H1 (cell line): Measurements from ENCODE around the gene L3MBTL4. TPM values are rescaled to one million over a fixed set of nuclear protein-coding genes. Genes with fewer than 3 reads are reported as not detected.
"Not testable (repeated sequence)": the region's sequence is repeated elsewhere in the genome, so short reads cannot be mapped to it uniquely, and the experiment has no call there.

Experiments used
- CTCF ChIA-PET: fragments of 300-600 bp; sonication (Branson Sonifier 250); formaldehyde crosslinking; loops from one replicate; lab custom pipeline; 2021; ENCODE audit not compliant: partially characterized antibody; lab: Charles Lee
- POLR2A ChIA-PET: fragments of 300-600 bp; sonication (Branson Sonifier 250); formaldehyde crosslinking; loops from one replicate; lab custom pipeline; 2021; ENCODE audit warnings: inconsistent platforms; ENCODE audit not compliant: partially characterized antibody; lab: Charles Lee
- DNase-seq, 2 experiments: peaks; one replicate each; pipeline versions ENCODE4 v3.0.0 to v3.0.0-alpha.2; 2010 to 2022; ENCODE audit warnings: low spot score in 2 of 2, low read depth in 1 of 2, mixed read lengths in 1 of 2
- FAIRE-seq: peaks from 2 replicates; lab custom pipeline; 2011; peaks lifted over from hg19 to GRCh38; lab: Jason Lieb, UNC
- H2AFZ ChIP-seq: 2 replicates; pipeline ENCODE4 v1.8.1; 2012; ENCODE audit warnings: low read length, inconsistent platforms
- H2AK5ac ChIP-seq: 2 replicates; pipeline ENCODE4 v1.6.1; 2013; ENCODE audit warnings: low read depth, low read length
- H2BK120ac ChIP-seq: replicated peaks from 2 replicates; pipeline ENCODE3; 2013; ENCODE audit warnings: low read depth, low read length, inconsistent platforms
- H2BK12ac ChIP-seq: 2 replicates; pipeline ENCODE4 v1.6.1; 2013; ENCODE audit warnings: low read depth, low read length
- H2BK15ac ChIP-seq: 2 replicates; pipeline ENCODE4 v1.6.1; 2013; ENCODE audit warnings: low read length
- H2BK20ac ChIP-seq: 2 replicates; pipeline ENCODE4 v1.6.1; 2013; ENCODE audit warnings: low read length
- H2BK5ac ChIP-seq: 2 replicates; pipeline ENCODE4 v1.6.1; 2013; ENCODE audit warnings: low read depth, low read length
- H3K14ac ChIP-seq: 2 replicates; pipeline ENCODE4 v1.6.1; 2013; ENCODE audit warnings: inconsistent platforms; ENCODE audit not compliant: insufficient read length
- H3K18ac ChIP-seq: 2 replicates; pipeline ENCODE4 v1.6.1; 2013; ENCODE audit warnings: low read length; ENCODE audit errors: extremely low read depth
- H3K23ac ChIP-seq: 2 replicates; pipeline ENCODE4 v1.6.1; 2013; ENCODE audit warnings: inconsistent platforms; ENCODE audit not compliant: insufficient read length
- H3K23me2 ChIP-seq: 2 replicates; pipeline ENCODE4 v1.6.1; 2013; ENCODE audit warnings: low read depth, low read length
- H3K27ac ChIP-seq: 2 replicates; pipeline ENCODE4 v1.6.1; 2011; ENCODE audit warnings: low read depth, low read length, inconsistent platforms
- H3K27me3 ChIP-seq, 4 experiments: replicated peaks in 1 of 4; 1 replicate in 1 of 4; 2 replicates in 3 of 4; pipeline versions ENCODE4 v1.6.1 to v1.8.1; 2011 to 2013; ENCODE audit warnings: low read length in 3 of 4, mild to moderate bottlenecking in 3 of 4, inconsistent platforms in 2 of 4, mixed read lengths in 2 of 4, moderate library complexity in 1 of 4; ENCODE audit not compliant: control insufficient read depth in 3 of 4, insufficient read depth in 3 of 4; ENCODE audit errors: extremely low read depth in 1 of 4
- H3K36me3 ChIP-seq, 4 experiments: 2 replicates each; pipeline versions ENCODE4 v1.6.1 to v1.8.1; 2011 to 2013; ENCODE audit warnings: mild to moderate bottlenecking in 4 of 4, low read length in 3 of 4, moderate library complexity in 2 of 4, control low read depth in 1 of 4, inconsistent platforms in 1 of 4; ENCODE audit not compliant: insufficient read depth in 4 of 4, control insufficient read depth in 2 of 4
- H3K4ac ChIP-seq: replicated peaks from 2 replicates; pipeline ENCODE3; 2013; ENCODE audit warnings: low read length, low read depth, mixed read lengths, inconsistent platforms; ENCODE audit not compliant: insufficient read length
- H3K4me1 ChIP-seq, 4 experiments: replicated peaks in 1 of 4; 1 replicate in 1 of 4; 2 replicates in 3 of 4; pipeline versions ENCODE4 v1.6.1 to v1.8.1; 2011 to 2013; ENCODE audit warnings: low read length in 3 of 4, inconsistent platforms in 2 of 4, mixed read lengths in 1 of 4; ENCODE audit not compliant: insufficient read depth in 4 of 4, control insufficient read depth in 3 of 4
- H3K4me2 ChIP-seq, 2 experiments: 2 replicates each; pipeline versions ENCODE4 v1.6.1 to v1.8.1; 2011 to 2013; ENCODE audit warnings: low read depth in 2 of 2, low read length in 2 of 2, control low read depth in 1 of 2, inconsistent platforms in 1 of 2, mild to moderate bottlenecking in 1 of 2; ENCODE audit not compliant: insufficient read depth in 1 of 2
- H3K4me3 ChIP-seq, 4 experiments: fragments of 200-600, 300-600 bp in 1 of 4; sonication (generic), shearing (Covaris generic), sonication (Bioruptor Twin) in 1 of 4; 2 replicates each; pipeline versions ENCODE4 v1.5.1 to v1.8.1; 2011 to 2016; ENCODE audit warnings: low read length in 4 of 4, low read depth in 3 of 4, control low read depth in 2 of 4, inconsistent platforms in 2 of 4, mild to moderate bottlenecking in 2 of 4, mixed read lengths in 1 of 4, moderate library complexity in 1 of 4; ENCODE audit not compliant: insufficient read depth in 2 of 4; ENCODE audit errors: extremely low read depth in 1 of 4
- H3K56ac ChIP-seq: replicated peaks from 2 replicates; pipeline ENCODE3; 2013; ENCODE audit warnings: low read depth, mild to moderate bottlenecking, mixed read lengths, low read length, inconsistent platforms; ENCODE audit not compliant: insufficient read length
- H3K79me1 ChIP-seq: 2 replicates; pipeline ENCODE4 v1.6.1; 2013; ENCODE audit warnings: low read depth, low read length, control low read depth
- H3K79me2 ChIP-seq, 2 experiments: 2 replicates each; pipeline versions ENCODE4 v1.6.1 to v1.8.1; 2012 to 2013; ENCODE audit warnings: low read length in 2 of 2, mild to moderate bottlenecking in 2 of 2, inconsistent platforms in 1 of 2; ENCODE audit not compliant: insufficient read depth in 2 of 2, control insufficient read depth in 1 of 2
- H3K9ac ChIP-seq, 4 experiments: replicated peaks in 1 of 4; 1 replicate in 1 of 4; 2 replicates in 3 of 4; pipeline versions ENCODE4 v1.6.1 to v1.8.1; 2011 to 2013; ENCODE audit warnings: low read depth in 3 of 4, low read length in 3 of 4, control low read depth in 2 of 4, mild to moderate bottlenecking in 2 of 4, moderate library complexity in 2 of 4, inconsistent platforms in 1 of 4; ENCODE audit errors: extremely low read depth in 1 of 4
- H3K9me3 ChIP-seq, 2 experiments: 2 replicates each; pipeline versions ENCODE4 v1.6.1 to v1.8.1; 2012 to 2013; ENCODE audit warnings: mild to moderate bottlenecking in 2 of 2, moderate library complexity in 2 of 2, control low read depth in 1 of 2, inconsistent platforms in 1 of 2, low read depth in 1 of 2, low read length in 1 of 2, mixed read lengths in 1 of 2; ENCODE audit not compliant: insufficient read depth in 2 of 2
- H4K20me1 ChIP-seq, 2 experiments: replicated peaks in 1 of 2; 2 replicates each; pipeline versions ENCODE3 to v1.8.1; 2011 to 2013; ENCODE audit warnings: inconsistent platforms in 2 of 2, low read length in 2 of 2, mild to moderate bottlenecking in 1 of 2; ENCODE audit not compliant: insufficient read depth in 2 of 2, control insufficient read depth in 1 of 2
- H4K5ac ChIP-seq: 2 replicates; pipeline ENCODE4 v1.6.1; 2013; ENCODE audit warnings: low read length, low read depth, mixed read lengths, inconsistent platforms; ENCODE audit not compliant: insufficient read length
- H4K8ac ChIP-seq: 2 replicates; pipeline ENCODE4 v1.8.0; 2013; ENCODE audit warnings: mild to moderate bottlenecking, moderate library complexity, low read length, inconsistent platforms; ENCODE audit not compliant: insufficient read depth; ENCODE audit errors: extremely low read depth
- H4K91ac ChIP-seq: replicated peaks from 2 replicates; pipeline ENCODE3; 2013; ENCODE audit warnings: low read length, mixed read lengths, inconsistent platforms; ENCODE audit not compliant: insufficient read length
- EZH2 ChIP-seq: fragments of 200-600 bp; sonication (generic); IDR thresholded peaks from 2 replicates; pipeline ENCODE4 v1.7.1; 2012; ENCODE audit warnings: low read depth, mild to moderate bottlenecking, moderate library complexity, low read length, inconsistent platforms; ENCODE audit not compliant: severe bottlenecking
- MAFK ChIP-seq: IDR thresholded peaks from 2 replicates; pipeline ENCODE4 v1.6.1; 2012; ENCODE audit warnings: low read depth, mild to moderate bottlenecking, improper control_type of control experiment, low read length
- POLR2A ChIP-seq, 2 experiments: IDR thresholded peaks; 1 replicate in 1 of 2; 2 replicates in 1 of 2; pipeline ENCODE4 v1.6.1; 2011; ENCODE audit warnings: low read depth in 2 of 2, low read length in 2 of 2, mild to moderate bottlenecking in 2 of 2; ENCODE audit errors: control extremely low read depth in 1 of 2
- POLR2AphosphoS5 ChIP-seq: IDR thresholded peaks from 2 replicates; pipeline ENCODE4 v1.6.1; 2011; ENCODE audit warnings: low read depth, low read length
- SP1 ChIP-seq: IDR thresholded peaks from 2 replicates; pipeline ENCODE4 v1.6.1; 2011; ENCODE audit warnings: low read depth, low read length
- YY1 ChIP-seq: IDR thresholded peaks from 2 replicates; pipeline ENCODE4 v1.6.1; 2011; ENCODE audit warnings: low read depth, mild to moderate bottlenecking, low read length
- WGBS, 2 experiments: shearing (Covaris generic) in 1 of 2; methylation state at CpG; one replicate each; pipeline versions ENCODE4 v1.1.6 to v1.1.7; 2013 to 2015; ENCODE audit warnings: low lambda C conversion rate in 2 of 2, mixed read lengths in 2 of 2, inconsistent platforms in 1 of 2, low coverage in 1 of 2, missing lambda C conversion rate in 1 of 2; ENCODE audit not compliant: insufficient replicate concordance in 2 of 2, insufficient coverage in 1 of 2, insufficient read length in 1 of 2; ENCODE audit errors: extremely low coverage in 1 of 2, missing lambda C conversion rate in 1 of 2; 5-methylcytosine and 5-hydroxymethylcytosine counted together
- polyA plus RNA-seq, 7 experiments: library from polyadenylated mRNA; depleted of rRNA in 3 of 7; stranded (reverse) in 5 of 7; unstranded in 2 of 7; fragments of >200 nt in 5 of 7; fragments of 200-250 nt in 2 of 7; gene quantifications; 1 replicate in 5 of 7; 2 replicates in 1 of 7; 4 replicates in 1 of 7; pipeline versions ENCODE4 v1.2.1 to v1.2.3, GENCODE V29; 2011 to 2013; ENCODE audit warnings: missing spikeins in 2 of 7, mixed read lengths in 2 of 7
- total RNA-seq: library from RNA; stranded (reverse); fragmentation: NEBNext Ultra II Directional; extraction: Animal tissue kit (Norgen Biotek cat#: 25700); gene quantifications from 2 replicates; pipeline ENCODE4 v1.2.1, GENCODE V29; 2021

The L3MBTL4 gene
- total and polyA plus RNA-seq, 2 of the 8 experiments (the other 6 are each of a cell fraction or from before 2014, with no cell fraction given) = 1.0 to 2.1 TPM

DNA sequence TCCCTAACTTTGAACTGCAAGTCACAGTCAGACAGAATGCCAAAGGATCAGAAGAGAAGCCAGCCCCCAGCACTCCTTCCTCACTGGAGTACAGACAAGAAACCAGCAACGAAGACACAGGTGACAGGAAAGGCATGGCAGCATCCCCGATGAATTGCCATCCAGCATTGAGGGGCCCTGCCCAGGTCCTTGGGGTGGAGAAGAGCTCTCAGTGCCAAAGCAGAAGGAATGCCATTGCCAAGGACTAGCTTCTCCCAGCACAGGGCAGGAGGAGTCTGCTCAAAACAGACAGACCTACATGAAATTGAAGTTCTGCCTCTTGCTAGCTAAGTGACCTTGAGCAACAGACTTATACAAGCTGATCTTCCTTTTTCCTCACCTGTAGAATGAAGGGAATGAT is 220.1 kb downstream of the L3MBTL4 start (continued):
- TF ChIP-seq POLR2AphosphoS5 (no peak), EZH2 (no peak), MAFK (no peak), POLR2A (IDR thresholded peaks at IDR 0.05; ENCODE audit: control extremely low read depth in 1 of 2, low read depth in 2 of 2, low read length in 2 of 2) (no peak), SP1 (no peak), YY1 (no peak)

- H3K56ac ChIP-seq, H2BK5ac ChIP-seq, H2AFZ ChIP-seq, H2BK15ac ChIP-seq, H4K91ac ChIP-seq, H3K27ac ChIP-seq, H4K8ac ChIP-seq, H3K79me1 ChIP-seq, H3K9ac ChIP-seq, H3K18ac ChIP-seq, POLR2A ChIA-PET, H3K36me3 ChIP-seq, H3K4me2 ChIP-seq, FAIRE-seq, H3K79me2 ChIP-seq, H3K4ac ChIP-seq, DNase-seq, H2BK120ac ChIP-seq, H2BK12ac ChIP-seq, H4K5ac ChIP-seq, H3K14ac ChIP-seq, H3K23me2 ChIP-seq, H3K23ac ChIP-seq, H2BK20ac ChIP-seq, H2AK5ac ChIP-seq, H3K4me3 ChIP-seq, H4K20me1 ChIP-seq, H3K9me3 ChIP-seq, H3K4me1 ChIP-seq, H3K27me3 ChIP-seq: not testable (repeated sequence)
- 96% methylated on average over 3 of the region's 3 CpGs; no CpG with 5 or more reads in 1 of the 2 experiments for WGBS, 2 experiments
- CTCF ChIA-PET = interaction anchor here (0.9 kb wide), 1 partner anchor 9 kb away, joined by 3 read pairs; no protein-coding TSS in a partner anchor
These were observed 228.9 kb downstream of the L3MBTL4 start for GRCh38 chr18:6185782-6186181.
